Activated T-cell treated with anti-CD3 and anti-CD28 coated beads, Interleukin-2, amount 50 U/mL, for 24 hours (primary cell): Measurements from ENCODE around the gene GOLIM4.

Experiments
- DNase-seq: peaks from one replicate; pipeline ENCODE4 v3.0.0-alpha.2; 2020
- H3K27ac Mint-ChIP-seq: 2 replicates; pipeline ENCODE4 v1.8.0; 2020; ENCODE audit warnings: mild to moderate bottlenecking, mixed read lengths
- H3K27me3 Mint-ChIP-seq: 2 replicates; pipeline ENCODE4 v1.8.0; 2020; ENCODE audit warnings: mixed read lengths
- H3K36me3 Mint-ChIP-seq: 2 replicates; pipeline ENCODE4 v1.8.0; 2020; ENCODE audit warnings: low read depth, mixed read lengths
- H3K4me1 Mint-ChIP-seq: 2 replicates; pipeline ENCODE4 v1.8.0; 2020; ENCODE audit warnings: low read depth, mixed read lengths
- H3K4me3 Mint-ChIP-seq: 2 replicates; pipeline ENCODE4 v1.8.0; 2020; ENCODE audit warnings: mild to moderate bottlenecking, moderate library complexity, mixed read lengths
- H3K9me3 Mint-ChIP-seq: 2 replicates; pipeline ENCODE4 v1.8.0; 2020; ENCODE audit warnings: mixed read lengths

The GOLIM4 gene

GRCh38 chr3:168051531-168052471, 43.9 kb downstream of the GOLIM4 start:
- no peak overlapping the region for H3K27ac Mint-ChIP-seq
- H3K36me3 Mint-ChIP-seq: no peaks in the 10 kb centered on the region
- no peaks in the 10 kb centered on the region for H3K27me3 Mint-ChIP-seq
- H3K4me1 Mint-ChIP-seq: no peaks in the 10 kb centered on the region
- no peak for DNase-seq
- H3K4me3 Mint-ChIP-seq: no peak overlapping the region
- H3K9me3 Mint-ChIP-seq: no peaks in the 10 kb centered on the region

GRCh38 chr3:168051070-168051469, 44.7 kb downstream of the GOLIM4 start:
- no peaks in the 10 kb centered on the region for H3K9me3 Mint-ChIP-seq
- no peak for DNase-seq
- H3K27ac Mint-ChIP-seq: no peak overlapping the region
- no peaks in the 10 kb centered on the region for H3K36me3 Mint-ChIP-seq
- no peaks in the 10 kb centered on the region for H3K27me3 Mint-ChIP-seq
- no peak overlapping the region for H3K4me3 Mint-ChIP-seq
- no peaks in the 10 kb centered on the region for H3K4me1 Mint-ChIP-seq

GRCh38 chr3:168049367-168049974, 46.3 kb downstream of the GOLIM4 start:
- Mint-ChIP-seq H3K4me3 (no peak overlapping the region), H3K27me3 (no peaks in the 10 kb centered on the region), H3K9me3 (no peaks in the 10 kb centered on the region), H3K27ac (no peak overlapping the region), H3K36me3 (no peaks in the 10 kb centered on the region), H3K4me1 (no peaks in the 10 kb centered on the region)
- DNase-seq: no peak

DNA sequence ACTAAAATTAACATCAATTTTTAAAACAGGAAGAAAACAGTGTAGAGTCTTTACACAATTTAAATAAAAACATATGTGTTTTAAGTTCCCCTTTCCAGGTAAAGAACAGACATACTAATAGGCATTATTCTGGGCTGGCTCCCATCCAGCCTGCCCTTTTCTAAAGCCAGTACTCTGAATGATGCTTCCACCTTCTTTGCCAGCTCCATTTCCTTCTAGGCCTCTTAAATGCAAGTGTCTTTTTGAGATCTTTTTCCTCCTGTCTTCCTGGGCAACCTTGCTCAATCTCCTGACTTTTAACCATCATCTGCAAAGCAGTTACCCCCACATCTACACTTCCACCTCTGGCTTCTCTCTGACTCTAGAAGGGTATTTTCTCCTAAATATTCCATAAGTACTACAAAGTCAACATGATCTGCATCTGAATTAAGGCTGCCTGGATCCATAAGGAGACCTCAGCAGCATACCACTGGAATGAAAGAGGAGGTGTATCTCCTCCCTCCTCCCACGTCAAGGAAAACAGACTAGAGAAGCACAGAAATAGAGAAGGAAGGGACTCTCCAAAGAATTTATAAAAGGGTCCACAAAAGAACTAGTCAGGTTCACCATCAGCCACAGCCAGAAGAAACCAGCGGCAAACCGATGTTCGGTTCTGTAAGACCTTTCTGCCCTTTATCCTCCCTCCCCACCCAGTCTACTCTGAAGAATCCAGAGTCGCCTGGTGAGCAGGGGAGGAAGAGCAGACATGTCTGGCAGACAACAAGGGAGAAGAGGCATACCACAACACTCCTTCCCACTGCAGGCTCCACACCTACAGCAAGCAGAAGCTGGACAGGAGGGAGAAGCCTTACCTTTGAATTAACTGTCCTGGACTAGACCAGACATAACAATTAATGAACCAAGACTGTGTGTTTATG, 47.1 kb downstream of the GOLIM4 start:
- Mint-ChIP-seq H3K4me1 (no peaks in the 10 kb centered on the region), H3K4me3 (no peak overlapping the region), H3K27me3 (no peaks in the 10 kb centered on the region), H3K36me3 (no peaks in the 10 kb centered on the region), H3K27ac (no peak overlapping the region), H3K9me3 (no peaks in the 10 kb centered on the region)
- DNase-seq: no peak

DNA sequence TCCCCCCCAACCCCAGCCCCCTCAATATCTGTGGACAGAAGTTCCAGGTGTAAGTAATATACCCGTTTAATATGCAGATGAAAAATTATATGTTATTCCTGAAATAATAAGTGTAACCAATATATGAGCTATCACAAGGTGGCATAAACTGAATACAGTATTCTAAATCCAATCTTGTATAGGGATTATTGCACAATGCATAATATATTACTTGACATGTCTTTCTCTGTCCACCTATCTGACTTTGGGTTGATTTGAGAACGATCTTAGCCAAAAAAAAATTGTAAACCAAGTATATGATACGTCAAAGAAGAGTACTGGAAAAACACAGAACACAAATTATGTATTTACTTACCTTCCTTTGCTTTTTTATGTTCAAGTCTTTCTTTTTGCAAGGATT, 47.8 kb downstream of the GOLIM4 start:
- no peaks in the 10 kb centered on the region for H3K9me3 Mint-ChIP-seq
- no peaks in the 10 kb centered on the region for H3K27me3 Mint-ChIP-seq
- no peaks in the 10 kb centered on the region for H3K36me3 Mint-ChIP-seq
- no peaks in the 10 kb centered on the region for H3K4me1 Mint-ChIP-seq
- no peak overlapping the region for H3K4me3 Mint-ChIP-seq
- DNase-seq: no peak
- H3K27ac Mint-ChIP-seq: no peak overlapping the region

GRCh38 chr3:168047190-168047795, 48.4 kb downstream of the GOLIM4 start:
- no peak overlapping the region for H3K27ac Mint-ChIP-seq
- H3K4me3 Mint-ChIP-seq: no peak overlapping the region
- H3K9me3 Mint-ChIP-seq: no peaks in the 10 kb centered on the region
- H3K36me3 Mint-ChIP-seq: no peaks in the 10 kb centered on the region
- no peaks in the 10 kb centered on the region for H3K4me1 Mint-ChIP-seq
- DNase-seq: no peak
- no peaks in the 10 kb centered on the region for H3K27me3 Mint-ChIP-seq

GRCh38 chr3:168044049-168044448, 51.7 kb downstream of the GOLIM4 start:
- H3K27me3 Mint-ChIP-seq: no peaks in the 10 kb centered on the region
- no peak for DNase-seq
- H3K27ac Mint-ChIP-seq: no peak overlapping the region
- H3K36me3 Mint-ChIP-seq: no peaks in the 10 kb centered on the region
- H3K9me3 Mint-ChIP-seq: no peaks in the 10 kb centered on the region
- H3K4me3 Mint-ChIP-seq: no peak overlapping the region
- no peaks in the 10 kb centered on the region for H3K4me1 Mint-ChIP-seq

DNA sequence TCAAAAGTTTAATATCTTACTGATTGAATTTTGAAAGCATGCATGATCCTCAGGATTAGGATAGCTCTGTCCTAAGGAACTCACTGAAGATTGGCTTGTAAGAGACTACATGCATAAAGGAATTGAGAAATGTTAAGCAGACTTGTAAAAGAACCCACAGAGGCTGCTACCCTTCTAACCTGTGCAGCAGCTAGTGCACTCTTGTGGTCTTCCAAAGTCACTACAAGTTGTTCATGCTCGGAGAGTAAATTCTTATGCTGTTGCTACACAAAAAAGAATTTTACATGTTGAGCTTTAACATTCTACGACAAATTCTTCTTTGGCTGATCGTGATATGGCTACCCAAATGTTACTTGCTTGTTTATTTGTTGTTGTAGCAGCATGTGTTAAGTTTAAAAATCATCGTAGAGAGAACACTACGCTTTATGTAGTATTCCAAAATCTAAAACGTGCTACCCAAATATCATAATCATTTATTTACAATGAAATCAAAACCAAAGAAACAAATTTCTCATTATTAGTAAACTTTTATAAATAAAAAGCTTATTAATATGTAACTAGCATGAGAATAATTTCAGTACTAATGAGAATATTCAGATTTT, 55.0 kb downstream of the GOLIM4 start:
- DNase-seq: no peak
- no peak overlapping the region for H3K4me3 Mint-ChIP-seq
- H3K4me1 Mint-ChIP-seq: no peaks in the 10 kb centered on the region
- no peaks in the 10 kb centered on the region for H3K36me3 Mint-ChIP-seq
- no peaks in the 10 kb centered on the region for H3K27me3 Mint-ChIP-seq
- no peak overlapping the region for H3K27ac Mint-ChIP-seq
- H3K9me3 Mint-ChIP-seq: no peaks in the 10 kb centered on the region

DNA sequence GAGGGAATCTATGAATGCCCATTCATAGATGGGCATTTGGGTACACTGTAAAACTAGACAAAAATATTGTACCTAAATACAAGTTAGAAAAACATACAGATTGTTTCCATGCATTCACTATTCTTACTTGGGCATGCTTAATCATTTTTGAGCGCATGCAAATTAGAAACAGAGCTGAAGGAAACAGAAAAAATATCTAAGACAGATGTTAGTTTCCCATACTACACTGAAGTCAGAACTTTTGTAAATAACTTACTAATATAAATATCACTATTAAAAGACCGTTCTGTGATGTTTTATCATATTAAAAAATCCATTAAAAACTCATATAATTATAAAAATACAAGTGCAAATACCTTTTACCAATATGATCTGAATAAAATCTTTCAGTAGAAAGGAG, 58.7 kb downstream of the GOLIM4 start:
- no peaks in the 10 kb centered on the region for H3K4me1 Mint-ChIP-seq

GRCh38 chr3:168036619-168037018, 59.1 kb downstream of the GOLIM4 start:
- DNase-seq: no peak
- H3K9me3 Mint-ChIP-seq: no peaks in the 10 kb centered on the region
- H3K27me3 Mint-ChIP-seq: no peaks in the 10 kb centered on the region
- no peak overlapping the region for H3K27ac Mint-ChIP-seq
- no peaks in the 10 kb centered on the region for H3K4me1 Mint-ChIP-seq
- H3K4me3 Mint-ChIP-seq: no peak overlapping the region
- H3K36me3 Mint-ChIP-seq: no peaks in the 10 kb centered on the region

More for the DNA sequence above, 58.7 kb downstream of the GOLIM4 start:
- Mint-ChIP-seq H3K36me3 (no peaks in the 10 kb centered on the region), H3K9me3 (no peaks in the 10 kb centered on the region), H3K27ac (no peak overlapping the region), H3K4me3 (no peak overlapping the region), H3K27me3 (no peaks in the 10 kb centered on the region)
- no peak for DNase-seq

DNA sequence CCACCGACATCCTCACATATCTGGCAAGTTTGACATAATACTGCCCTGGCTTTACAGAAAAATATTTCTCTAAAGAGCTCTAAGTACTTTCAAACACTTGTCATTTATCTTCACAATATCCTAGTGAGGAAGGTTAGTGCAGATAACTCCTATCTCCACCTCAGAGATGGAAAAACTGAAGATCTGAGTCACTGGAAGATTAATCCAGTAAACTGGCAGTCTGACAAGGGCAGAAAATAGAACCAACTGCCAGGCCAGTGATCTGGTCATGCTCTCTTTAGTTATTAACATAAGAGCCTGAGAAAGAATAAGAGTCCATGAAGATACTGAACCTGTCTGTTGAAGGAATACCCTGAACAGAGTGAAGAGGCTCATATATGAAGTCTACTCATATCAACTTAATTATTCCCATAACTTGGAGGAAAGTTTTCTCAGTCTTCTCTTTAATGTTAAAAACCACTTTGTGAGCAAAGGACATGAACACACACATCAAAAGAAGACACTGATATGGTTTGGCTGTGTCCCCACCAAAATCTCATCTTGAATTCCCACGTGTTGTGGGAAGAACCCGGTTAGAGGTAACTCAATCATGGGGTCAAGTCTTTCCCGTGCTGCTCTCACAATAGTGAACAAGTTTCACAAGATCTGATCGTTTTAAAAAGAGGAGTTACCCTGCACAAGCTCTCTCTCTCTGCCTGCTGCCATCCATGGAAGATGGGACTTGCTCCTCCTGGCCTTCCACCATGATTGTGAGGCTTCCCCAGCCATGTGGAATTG, 61.4 kb downstream of the GOLIM4 start:
- Mint-ChIP-seq H3K4me3 (no peak overlapping the region), H3K27me3 (peaks cover 3% of the 10 kb centered on the region), H3K27ac (no peak overlapping the region), H3K9me3 (no peaks in the 10 kb centered on the region), H3K36me3 (no peaks in the 10 kb centered on the region), H3K4me1 (no peaks in the 10 kb centered on the region)
- DNase-seq: no peak

DNA sequence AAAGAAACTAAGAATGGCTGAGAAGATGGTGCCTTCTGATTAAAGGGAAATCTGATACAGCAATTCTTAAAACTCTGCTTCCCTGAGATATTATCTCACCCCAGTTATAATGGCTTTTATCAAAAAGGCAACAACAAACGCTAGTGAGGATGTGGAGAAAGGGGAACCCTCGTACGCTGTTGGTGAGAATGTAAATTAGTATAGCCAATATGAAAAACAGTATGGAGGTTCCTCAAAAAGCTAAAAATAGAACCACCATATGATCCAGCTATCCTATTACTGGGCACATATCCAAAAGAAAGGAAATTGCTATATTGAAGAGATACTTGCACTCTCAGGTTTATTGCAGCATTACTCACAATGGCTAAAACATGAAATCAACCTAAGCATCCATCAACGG, 65.1 kb downstream of the GOLIM4 start:
- Mint-ChIP-seq H3K4me3 (no peak overlapping the region), H3K27me3 (peaks cover 3% of the 10 kb centered on the region), H3K36me3 (no peaks in the 10 kb centered on the region), H3K27ac (no peak overlapping the region), H3K9me3 (no peaks in the 10 kb centered on the region), H3K4me1 (peaks cover 3% of the 10 kb centered on the region)
- no peak for DNase-seq

DNA sequence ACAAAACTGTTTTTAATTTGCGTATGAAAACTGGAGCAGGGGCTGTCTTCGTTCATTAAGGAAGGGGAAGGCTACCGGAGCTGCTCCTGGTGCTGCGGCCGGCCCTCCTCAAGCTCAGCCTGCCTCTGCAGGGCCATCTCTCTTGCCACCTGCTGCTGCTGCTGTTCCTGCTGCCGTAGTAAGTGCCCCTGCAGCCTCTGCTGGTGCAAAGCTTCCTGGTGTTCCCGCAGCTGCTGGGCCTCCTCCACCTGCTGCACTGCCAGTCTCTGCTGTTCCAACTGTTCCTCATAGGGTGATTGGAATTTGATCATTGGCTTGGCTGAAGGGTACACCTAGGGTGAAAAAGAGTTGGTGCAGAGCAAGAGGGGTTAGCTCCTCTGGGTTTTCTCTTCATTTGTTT, 66.0 kb downstream of the GOLIM4 start:
- no peaks in the 10 kb centered on the region for H3K9me3 Mint-ChIP-seq
- peaks cover 3% of the 10 kb centered on the region for H3K27me3 Mint-ChIP-seq
- no peak overlapping the region for H3K27ac Mint-ChIP-seq
- H3K4me1 Mint-ChIP-seq: peaks cover 11% of the 10 kb centered on the region
- no peak overlapping the region for H3K4me3 Mint-ChIP-seq
- DNase-seq: no peak
- no peaks in the 10 kb centered on the region for H3K36me3 Mint-ChIP-seq
